ENCODE measurements around the gene PTPRM. TPM values are rescaled to one million over a fixed set of nuclear protein-coding genes. Genes with fewer than 3 reads are reported as not detected.

Gene PTPRM
- total RNA-seq, 1 experiment from 2014 or later, result 14.5 TPM

GRCh38 chr18:8197499-8197898, 630.4 kb downstream of the PTPRM start:
- Histone ChIP-seq H3K4me3 (replicated peaks in 1 of 2; ENCODE audit: low read depth in 1 of 2, low read length in 2 of 2) (no peak overlapping the region), H3K27ac (ENCODE audit: low read depth, low read length) (no peak overlapping the region), H3K9me3 (ENCODE audit: control insufficient read depth in 1 of 2, insufficient read depth in 1 of 2, low read depth in 1 of 2, low read length in 2 of 2) (no peaks in the 10 kb centered on the region), H2AFZ (ENCODE audit: low read depth, low read length, poor library complexity, severe bottlenecking) (no peak overlapping the region), H3K79me2 (ENCODE audit: insufficient read depth, low read length) (no peaks in the 10 kb centered on the region), H3K4me2 (ENCODE audit: low read length) (no peak overlapping the region), H3K9ac (ENCODE audit: low read length) (no peak overlapping the region), H3K36me3 (ENCODE audit: control insufficient read depth in 1 of 2, insufficient read depth in 2 of 2, low read length in 2 of 2) (no peaks in the 10 kb centered on the region), H3K4me1 (ENCODE audit: control insufficient read depth in 1 of 2, insufficient read depth in 2 of 2, low read length in 2 of 2) (no peaks in the 10 kb centered on the region), H3K27me3 (ENCODE audit: insufficient read depth, low read length) (no peaks in the 10 kb centered on the region), H3K9me2 (ENCODE audit: insufficient read depth) (no peaks in the 10 kb centered on the region), H4K20me1 (ENCODE audit: insufficient read depth) (no peaks in the 10 kb centered on the region)
- BruUV-seq (replicated peaks), result no TSS peak
- TF ChIP-seq SP1 (IDR thresholded peaks at IDR 0.05; ENCODE audit: low read depth) (no peak), SIN3A (IDR thresholded peaks at IDR 0.05; ENCODE audit: low read depth) (no peak), ELF1 (IDR thresholded peaks at IDR 0.05; ENCODE audit: borderline replicate concordance, low read depth) (no peak), TCF7L2 (IDR thresholded peaks at IDR 0.05; ENCODE audit: borderline replicate concordance, extremely low read depth, insufficient read depth, insufficient read length) (no peak), ZBTB33 (IDR thresholded peaks at IDR 0.05; ENCODE audit: extremely low read depth, insufficient replicate concordance, low read length) (no peak), POLR2AphosphoS5 (IDR thresholded peaks at IDR 0.05; ENCODE audit: low read depth, low read length) (no peak), CTCF (IDR thresholded peaks at IDR 0.05 in 2 of 3, conservative IDR thresholded peaks at IDR 0.05 in 1 of 3; ENCODE audit: borderline replicate concordance in 1 of 3, insufficient read depth in 1 of 3, low read depth in 2 of 3, low read length in 2 of 3) (no peak), ZNF274 (IDR thresholded peaks at IDR 0.05; ENCODE audit: low read depth, low read length) (no peak), CEBPB (IDR thresholded peaks at IDR 0.05; ENCODE audit: low read depth) (no peak), EZH2 (IDR thresholded peaks at IDR 0.05) (no peak), CBX3 (IDR thresholded peaks at IDR 0.05; ENCODE audit: low read depth) (no peak), ZFX (IDR thresholded peaks at IDR 0.05) (no peak), RAD21 (IDR thresholded peaks at IDR 0.05; ENCODE audit: low read depth) (no peak), YY1 (IDR thresholded peaks at IDR 0.05; ENCODE audit: extremely low read depth, insufficient replicate concordance, low read depth, low read length) (no peak), ATF3 (IDR thresholded peaks at IDR 0.05) (no peak)
- ATAC-seq, result no peak
- POLR2A ChIA-PET, result no interaction called here
- CTCF ChIA-PET, result no interaction called here
- DNase-seq (ENCODE audit: low read depth, low spot score), result no peak
- RAD21 ChIA-PET (ENCODE audit: low non-redundant PET in 1 of 2, low total read pairs in 2 of 2, uncharacterized antibody in 2 of 2, unreplicated experiment in 2 of 2), result no interaction called here
- intact Hi-C loops (cut with micrococcal nuclease), result no loop called here

Measured in HCT116 (cell line).